H1 (cell line): ENCODE data around the gene HAND1. TPM values are rescaled to one million over a fixed set of nuclear protein-coding genes. Genes with fewer than 3 reads are reported as not detected.

Experiments used
- CTCF ChIA-PET: fragments of 300-600 bp; sonication (Branson Sonifier 250); formaldehyde crosslinking; loops from one replicate; lab custom pipeline; 2021; ENCODE audit not compliant: partially characterized antibody; lab: Charles Lee
- POLR2A ChIA-PET: fragments of 300-600 bp; sonication (Branson Sonifier 250); formaldehyde crosslinking; loops from one replicate; lab custom pipeline; 2021; ENCODE audit warnings: inconsistent platforms; ENCODE audit not compliant: partially characterized antibody; lab: Charles Lee
- DNase-seq, 2 experiments: peaks; one replicate each; pipeline versions ENCODE4 v3.0.0 to v3.0.0-alpha.2; 2010 to 2022; ENCODE audit warnings: low spot score in 2 of 2, low read depth in 1 of 2, mixed read lengths in 1 of 2
- FAIRE-seq: peaks from 2 replicates; lab custom pipeline; 2011; peaks lifted over from hg19 to GRCh38; lab: Jason Lieb, UNC
- H2AFZ ChIP-seq: 2 replicates; pipeline ENCODE4 v1.8.1; 2012; ENCODE audit warnings: low read length, inconsistent platforms
- H2AK5ac ChIP-seq: 2 replicates; pipeline ENCODE4 v1.6.1; 2013; ENCODE audit warnings: low read depth, low read length
- H2BK120ac ChIP-seq: replicated peaks from 2 replicates; pipeline ENCODE3; 2013; ENCODE audit warnings: low read depth, low read length, inconsistent platforms
- H2BK12ac ChIP-seq: 2 replicates; pipeline ENCODE4 v1.6.1; 2013; ENCODE audit warnings: low read depth, low read length
- H2BK15ac ChIP-seq: 2 replicates; pipeline ENCODE4 v1.6.1; 2013; ENCODE audit warnings: low read length
- H2BK20ac ChIP-seq: 2 replicates; pipeline ENCODE4 v1.6.1; 2013; ENCODE audit warnings: low read length
- H2BK5ac ChIP-seq: 2 replicates; pipeline ENCODE4 v1.6.1; 2013; ENCODE audit warnings: low read depth, low read length
- H3K14ac ChIP-seq: 2 replicates; pipeline ENCODE4 v1.6.1; 2013; ENCODE audit warnings: inconsistent platforms; ENCODE audit not compliant: insufficient read length
- H3K18ac ChIP-seq: 2 replicates; pipeline ENCODE4 v1.6.1; 2013; ENCODE audit warnings: low read length; ENCODE audit errors: extremely low read depth
- H3K23ac ChIP-seq: 2 replicates; pipeline ENCODE4 v1.6.1; 2013; ENCODE audit warnings: inconsistent platforms; ENCODE audit not compliant: insufficient read length
- H3K23me2 ChIP-seq: 2 replicates; pipeline ENCODE4 v1.6.1; 2013; ENCODE audit warnings: low read depth, low read length
- H3K27ac ChIP-seq: 2 replicates; pipeline ENCODE4 v1.6.1; 2011; ENCODE audit warnings: low read depth, low read length, inconsistent platforms
- H3K27me3 ChIP-seq, 4 experiments: replicated peaks in 1 of 4; 1 replicate in 1 of 4; 2 replicates in 3 of 4; pipeline versions ENCODE4 v1.6.1 to v1.8.1; 2011 to 2013; ENCODE audit warnings: low read length in 3 of 4, mild to moderate bottlenecking in 3 of 4, inconsistent platforms in 2 of 4, mixed read lengths in 2 of 4, moderate library complexity in 1 of 4; ENCODE audit not compliant: control insufficient read depth in 3 of 4, insufficient read depth in 3 of 4; ENCODE audit errors: extremely low read depth in 1 of 4
- H3K36me3 ChIP-seq, 4 experiments: 2 replicates each; pipeline versions ENCODE4 v1.6.1 to v1.8.1; 2011 to 2013; ENCODE audit warnings: mild to moderate bottlenecking in 4 of 4, low read length in 3 of 4, moderate library complexity in 2 of 4, control low read depth in 1 of 4, inconsistent platforms in 1 of 4; ENCODE audit not compliant: insufficient read depth in 4 of 4, control insufficient read depth in 2 of 4
- H3K4ac ChIP-seq: replicated peaks from 2 replicates; pipeline ENCODE3; 2013; ENCODE audit warnings: low read length, low read depth, mixed read lengths, inconsistent platforms; ENCODE audit not compliant: insufficient read length
- H3K4me1 ChIP-seq, 4 experiments: replicated peaks in 1 of 4; 1 replicate in 1 of 4; 2 replicates in 3 of 4; pipeline versions ENCODE4 v1.6.1 to v1.8.1; 2011 to 2013; ENCODE audit warnings: low read length in 3 of 4, inconsistent platforms in 2 of 4, mixed read lengths in 1 of 4; ENCODE audit not compliant: insufficient read depth in 4 of 4, control insufficient read depth in 3 of 4
- H3K4me2 ChIP-seq, 2 experiments: 2 replicates each; pipeline versions ENCODE4 v1.6.1 to v1.8.1; 2011 to 2013; ENCODE audit warnings: low read depth in 2 of 2, low read length in 2 of 2, control low read depth in 1 of 2, inconsistent platforms in 1 of 2, mild to moderate bottlenecking in 1 of 2; ENCODE audit not compliant: insufficient read depth in 1 of 2
- H3K4me3 ChIP-seq, 4 experiments: fragments of 200-600, 300-600 bp in 1 of 4; sonication (generic), shearing (Covaris generic), sonication (Bioruptor Twin) in 1 of 4; 2 replicates each; pipeline versions ENCODE4 v1.5.1 to v1.8.1; 2011 to 2016; ENCODE audit warnings: low read length in 4 of 4, low read depth in 3 of 4, control low read depth in 2 of 4, inconsistent platforms in 2 of 4, mild to moderate bottlenecking in 2 of 4, mixed read lengths in 1 of 4, moderate library complexity in 1 of 4; ENCODE audit not compliant: insufficient read depth in 2 of 4; ENCODE audit errors: extremely low read depth in 1 of 4
- H3K56ac ChIP-seq: replicated peaks from 2 replicates; pipeline ENCODE3; 2013; ENCODE audit warnings: low read depth, mild to moderate bottlenecking, mixed read lengths, low read length, inconsistent platforms; ENCODE audit not compliant: insufficient read length
- H3K79me1 ChIP-seq: 2 replicates; pipeline ENCODE4 v1.6.1; 2013; ENCODE audit warnings: low read depth, low read length, control low read depth
- H3K79me2 ChIP-seq, 2 experiments: 2 replicates each; pipeline versions ENCODE4 v1.6.1 to v1.8.1; 2012 to 2013; ENCODE audit warnings: low read length in 2 of 2, mild to moderate bottlenecking in 2 of 2, inconsistent platforms in 1 of 2; ENCODE audit not compliant: insufficient read depth in 2 of 2, control insufficient read depth in 1 of 2
- H3K9ac ChIP-seq, 4 experiments: replicated peaks in 1 of 4; 1 replicate in 1 of 4; 2 replicates in 3 of 4; pipeline versions ENCODE4 v1.6.1 to v1.8.1; 2011 to 2013; ENCODE audit warnings: low read depth in 3 of 4, low read length in 3 of 4, control low read depth in 2 of 4, mild to moderate bottlenecking in 2 of 4, moderate library complexity in 2 of 4, inconsistent platforms in 1 of 4; ENCODE audit errors: extremely low read depth in 1 of 4
- H3K9me3 ChIP-seq, 2 experiments: 2 replicates each; pipeline versions ENCODE4 v1.6.1 to v1.8.1; 2012 to 2013; ENCODE audit warnings: mild to moderate bottlenecking in 2 of 2, moderate library complexity in 2 of 2, control low read depth in 1 of 2, inconsistent platforms in 1 of 2, low read depth in 1 of 2, low read length in 1 of 2, mixed read lengths in 1 of 2; ENCODE audit not compliant: insufficient read depth in 2 of 2
- H4K20me1 ChIP-seq, 2 experiments: replicated peaks in 1 of 2; 2 replicates each; pipeline versions ENCODE3 to v1.8.1; 2011 to 2013; ENCODE audit warnings: inconsistent platforms in 2 of 2, low read length in 2 of 2, mild to moderate bottlenecking in 1 of 2; ENCODE audit not compliant: insufficient read depth in 2 of 2, control insufficient read depth in 1 of 2
- H4K5ac ChIP-seq: 2 replicates; pipeline ENCODE4 v1.6.1; 2013; ENCODE audit warnings: low read length, low read depth, mixed read lengths, inconsistent platforms; ENCODE audit not compliant: insufficient read length
- H4K8ac ChIP-seq: 2 replicates; pipeline ENCODE4 v1.8.0; 2013; ENCODE audit warnings: mild to moderate bottlenecking, moderate library complexity, low read length, inconsistent platforms; ENCODE audit not compliant: insufficient read depth; ENCODE audit errors: extremely low read depth
- H4K91ac ChIP-seq: replicated peaks from 2 replicates; pipeline ENCODE3; 2013; ENCODE audit warnings: low read length, mixed read lengths, inconsistent platforms; ENCODE audit not compliant: insufficient read length
- BACH1 ChIP-seq: IDR thresholded peaks from 2 replicates; pipeline ENCODE4 v1.6.1; 2012; ENCODE audit warnings: low read length, improper control_type of control experiment
- GTF2F1 ChIP-seq: IDR thresholded peaks from 2 replicates; pipeline ENCODE4 v1.6.1; 2012; ENCODE audit warnings: low read depth, low read length, improper control_type of control experiment, borderline replicate concordance
- HDAC2 ChIP-seq, 2 experiments: fragments of 300-600 bp in 1 of 2; sonication (generic) in 1 of 2; IDR thresholded peaks; 2 replicates each; pipeline ENCODE4 v1.6.1; 2011 to 2012; ENCODE audit warnings: low read depth in 2 of 2, low read length in 2 of 2, mild to moderate bottlenecking in 2 of 2, moderate library complexity in 2 of 2, borderline replicate concordance in 1 of 2, inconsistent platforms in 1 of 2
- KDM4A ChIP-seq: IDR thresholded peaks from one replicate; pipeline ENCODE4 v1.7.1; 2012; ENCODE audit warnings: low read depth, mild to moderate bottlenecking, moderate library complexity, low read length, inconsistent platforms; ENCODE audit not compliant: severe bottlenecking
- NANOG ChIP-seq: IDR thresholded peaks from 2 replicates; pipeline ENCODE4 v1.6.1; 2011; ENCODE audit warnings: low read length, low read depth, mild to moderate bottlenecking, inconsistent platforms; ENCODE audit not compliant: insufficient read depth, poor library complexity, severe bottlenecking
- POLR2A ChIP-seq, 2 experiments: IDR thresholded peaks; 1 replicate in 1 of 2; 2 replicates in 1 of 2; pipeline ENCODE4 v1.6.1; 2011; ENCODE audit warnings: low read depth in 2 of 2, low read length in 2 of 2, mild to moderate bottlenecking in 2 of 2; ENCODE audit errors: control extremely low read depth in 1 of 2
- RNF2 ChIP-seq: fragments of 200-900, 300-1000 bp; sonication (generic); IDR thresholded peaks from 2 replicates; pipeline ENCODE4 v1.7.1; 2016; ENCODE audit warnings: borderline replicate concordance, low read depth, mild to moderate bottlenecking, antibody characterized with exemption, low read length; ENCODE audit not compliant: poor library complexity, severe bottlenecking; ENCODE audit errors: missing control alignments
- SRF ChIP-seq: IDR thresholded peaks from 2 replicates; pipeline ENCODE4 v1.6.1; 2011; ENCODE audit warnings: mild to moderate bottlenecking, low read depth, low read length, moderate library complexity
- SUZ12 ChIP-seq: fragments of 200-600 bp; sonication (generic); IDR thresholded peaks from 2 replicates; pipeline ENCODE4 v1.6.1; 2012; ENCODE audit warnings: mild to moderate bottlenecking, inconsistent platforms, low read length, moderate library complexity, mixed read lengths
- TAF7 ChIP-seq: optimal IDR thresholded peaks from 2 replicates; pipeline ENCODE3; 2011; ENCODE audit warnings: low read depth, mild to moderate bottlenecking, inconsistent platforms, low read length, moderate library complexity, borderline replicate concordance
- WGBS, 2 experiments: shearing (Covaris generic) in 1 of 2; methylation state at CpG; one replicate each; pipeline versions ENCODE4 v1.1.6 to v1.1.7; 2013 to 2015; ENCODE audit warnings: low lambda C conversion rate in 2 of 2, mixed read lengths in 2 of 2, inconsistent platforms in 1 of 2, low coverage in 1 of 2, missing lambda C conversion rate in 1 of 2; ENCODE audit not compliant: insufficient replicate concordance in 2 of 2, insufficient coverage in 1 of 2, insufficient read length in 1 of 2; ENCODE audit errors: extremely low coverage in 1 of 2, missing lambda C conversion rate in 1 of 2; 5-methylcytosine and 5-hydroxymethylcytosine counted together
- polyA plus RNA-seq, 7 experiments: library from polyadenylated mRNA; depleted of rRNA in 3 of 7; stranded (reverse) in 5 of 7; unstranded in 2 of 7; fragments of >200 nt in 5 of 7; fragments of 200-250 nt in 2 of 7; gene quantifications; 1 replicate in 5 of 7; 2 replicates in 1 of 7; 4 replicates in 1 of 7; pipeline versions ENCODE4 v1.2.1 to v1.2.3, GENCODE V29; 2011 to 2013; ENCODE audit warnings: missing spikeins in 2 of 7, mixed read lengths in 2 of 7
- total RNA-seq: library from RNA; stranded (reverse); fragmentation: NEBNext Ultra II Directional; extraction: Animal tissue kit (Norgen Biotek cat#: 25700); gene quantifications from 2 replicates; pipeline ENCODE4 v1.2.1, GENCODE V29; 2021

The HAND1 gene
- total and polyA plus RNA-seq, 2 of the 8 experiments (the other 6 are each of a cell fraction or from before 2014, with no cell fraction given): 0.06 TPM; not detected in 1

DNA sequence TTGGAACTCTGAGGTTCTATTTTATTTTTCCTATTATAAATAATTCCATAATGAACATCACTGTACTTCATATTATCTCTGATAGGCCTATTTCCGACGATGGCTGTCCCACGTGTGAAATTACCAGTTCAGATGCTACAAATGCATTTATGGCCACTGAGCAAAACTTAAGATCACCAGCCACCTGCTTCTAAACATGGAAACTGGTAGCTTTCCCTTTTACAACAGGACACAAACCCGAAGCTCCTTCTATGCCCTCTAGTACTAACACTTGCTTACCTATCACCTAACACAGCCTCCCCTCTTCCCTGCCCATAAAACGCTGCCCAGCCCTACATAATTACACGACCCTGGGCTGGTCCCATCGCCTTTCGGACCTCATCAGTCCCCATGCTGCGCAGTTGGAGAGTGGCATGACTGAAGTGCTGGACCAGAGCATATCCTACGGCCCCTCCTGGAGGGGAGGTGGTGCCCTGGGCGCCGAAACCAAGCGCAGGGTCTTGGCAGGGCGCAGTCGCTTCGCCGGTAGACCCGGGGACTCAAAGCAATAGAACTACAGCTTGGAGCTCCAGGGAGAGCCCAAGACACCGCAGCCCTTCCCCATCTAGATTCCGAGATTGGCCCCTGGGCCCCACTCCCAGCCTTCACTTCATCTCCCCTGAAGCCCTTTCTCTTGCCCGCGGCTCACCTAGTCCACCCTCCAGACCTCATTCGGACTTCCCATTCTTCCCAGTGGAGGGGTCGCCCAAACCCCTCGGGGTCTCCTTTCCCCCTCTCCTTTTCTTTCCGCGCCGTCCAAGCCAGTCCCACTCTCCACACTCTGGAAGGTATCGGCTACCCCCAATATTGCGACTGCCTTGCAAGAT lies 33.2 kb downstream of the HAND1 start:
- no peak for FAIRE-seq
- Histone ChIP-seq H4K8ac (no peak overlapping the region), H4K91ac (no peak overlapping the region), H3K9ac (peak overlapping the region in 2 of 4 experiments; percentile 39 to 47; a peak in 4 of 7 replicates), H3K4me1 (peaks cover 0 to 7% (median 2%) of the 10 kb centered on the region in 4 experiments; a peak in 3 of 7 replicates), H3K56ac (no peak overlapping the region), H2BK5ac (0 out of 2 replicates have a peak overlapping the region, but pooled peaks have one; percentile 44), H3K79me1 (no peaks in the 10 kb centered on the region; the same call in 1 of the 2 replicates), H3K23me2 (peaks cover 17% of the 10 kb centered on the region), H2BK120ac (no peak overlapping the region), H3K27ac (no peak overlapping the region), H2AFZ (peak overlapping the region; percentile 93), H2AK5ac (no peak overlapping the region), H4K20me1 (peaks cover 9 to 11% of the 10 kb centered on the region in 2 experiments), H3K14ac (no peak overlapping the region), H3K9me3 (no peaks in the 10 kb centered on the region), H2BK12ac (no peak overlapping the region), H3K4me3 (peak overlapping the region; percentile 80 to 93 (median 92)), H3K4me2 (peak overlapping the region; percentile 91 to 98), H2BK20ac (no peak overlapping the region), H3K27me3 (peaks cover 0 to 3% (median 0%) of the 10 kb centered on the region in 4 experiments; a peak in 1 of 7 replicates), H3K23ac (no peak overlapping the region), H4K5ac (no peak overlapping the region), H3K18ac (peak overlapping the region; percentile 97), H3K4ac (no peak overlapping the region), H3K36me3 (peaks cover 0 to 6% (median 2%) of the 10 kb centered on the region in 4 experiments; a peak in 3 of 8 replicates), H3K79me2 (peaks cover 0 to 19% of the 10 kb centered on the region in 2 experiments; a peak in 2 of 4 replicates), H2BK15ac (no peak overlapping the region)
- ChIA-PET POLR2A (no interaction called here), CTCF (interaction anchor here (0.6 to 1.5 kb wide), 5 partner anchors 14 to 40 kb away, joined by 3 to 8 read pairs (median 4); no protein-coding TSS in a partner anchor)
- 10% methylated on average over 29 of the region's 30 CpGs; no CpG with 5 or more reads in 1 of the 2 experiments for WGBS, 2 experiments
- DNase-seq: peak in 1 of 2 experiments; percentile 75
- TF ChIP-seq BACH1: no peak
- no peak for TF ChIP-seq NANOG
- TF ChIP-seq TAF7: no peak
- TF ChIP-seq GTF2F1: no peak
- TF ChIP-seq SRF: no peak
- no peak for TF ChIP-seq POLR2A (IDR thresholded peaks at IDR 0.05; ENCODE audit: control extremely low read depth in 1 of 2, low read depth in 2 of 2, low read length in 2 of 2)
- peak; percentile 88 for TF ChIP-seq KDM4A
- no peak for TF ChIP-seq HDAC2 (IDR thresholded peaks at IDR 0.05; ENCODE audit: borderline replicate concordance in 1 of 2, low read depth in 2 of 2, low read length in 2 of 2)
- TF ChIP-seq SUZ12: no peak
- no peak for TF ChIP-seq RNF2
